Measurements from ENCODE around the gene TIAM2. TPM values are rescaled to one million over a fixed set of nuclear protein-coding genes. Genes with fewer than 3 reads are reported as not detected.

TIAM2 gene
- total RNA-seq, 1 experiment from 2014 or later = 3.8 TPM

GRCh38 chr6:155091756-155092155 lies 96.6 kb downstream of the TIAM2 start:
- no peak for DNase-seq
- H3K9me3 Mint-ChIP-seq (ENCODE audit: unreplicated experiment) = no peaks in the 10 kb centered on the region
- TF ChIP-seq CTCF (IDR thresholded peaks at IDR 0.05; ENCODE audit: insufficient read depth in 1 of 2, low read depth in 1 of 2, low read length in 1 of 2, severe bottlenecking in 1 of 2, unreplicated experiment in 1 of 2) = no peak
- H3K9me3 ChIP-seq = no peaks in the 10 kb centered on the region
- no peaks in the 10 kb centered on the region for H3K36me3 Mint-ChIP-seq (ENCODE audit: insufficient read depth, unreplicated experiment)
- no TSS peak for BruUV-seq (replicated peaks)
- ChIA-PET CTCF (no interaction called here), POLR2A (no interaction called here)
- no peaks in the 10 kb centered on the region for H3K4me1 Mint-ChIP-seq (ENCODE audit: low read depth, unreplicated experiment)
- no peak overlapping the region for H3K4me3 ChIP-seq (ENCODE audit: low read depth, low read length)
- H3K4me3 Mint-ChIP-seq (ENCODE audit: unreplicated experiment) = no peak overlapping the region
- H3K27me3 ChIP-seq (replicated peaks; ENCODE audit: control insufficient read depth, insufficient read depth, low read length) = no peaks in the 10 kb centered on the region
- no peaks in the 10 kb centered on the region for H3K36me3 ChIP-seq (ENCODE audit: control insufficient read depth, insufficient read depth, low read length)
- intact Hi-C loops (cut with micrococcal nuclease; ENCODE audit: unreplicated experiment) = no loop called here
- H3K27ac Mint-ChIP-seq (ENCODE audit: unreplicated experiment) = no peak overlapping the region
- H3K27me3 Mint-ChIP-seq (ENCODE audit: insufficient read depth, unreplicated experiment) = no peaks in the 10 kb centered on the region
- no peaks in the 10 kb centered on the region for H3K4me1 ChIP-seq

GRCh38 chr6:155093430-155093829 lies 98.3 kb downstream of the TIAM2 start:
- CTCF ChIA-PET = no interaction called here
- no peaks in the 10 kb centered on the region for H3K27me3 Mint-ChIP-seq (ENCODE audit: insufficient read depth, unreplicated experiment)
- Histone ChIP-seq H3K9me3 (no peaks in the 10 kb centered on the region), H3K27me3 (replicated peaks; ENCODE audit: control insufficient read depth, insufficient read depth, low read length) (no peaks in the 10 kb centered on the region), H3K4me3 (ENCODE audit: low read depth, low read length) (no peak overlapping the region), H3K4me1 (no peaks in the 10 kb centered on the region), H3K36me3 (ENCODE audit: control insufficient read depth, insufficient read depth, low read length) (no peaks in the 10 kb centered on the region)
- no peak for DNase-seq
- no peak for TF ChIP-seq CTCF (IDR thresholded peaks at IDR 0.05; ENCODE audit: insufficient read depth in 1 of 2, low read depth in 1 of 2, low read length in 1 of 2, severe bottlenecking in 1 of 2, unreplicated experiment in 1 of 2)
- no peak overlapping the region for H3K27ac Mint-ChIP-seq (ENCODE audit: unreplicated experiment)
- BruUV-seq (replicated peaks) = no TSS peak
- intact Hi-C loops (cut with micrococcal nuclease; ENCODE audit: unreplicated experiment) = no loop called here
- H3K4me3 Mint-ChIP-seq (ENCODE audit: unreplicated experiment) = no peak overlapping the region
- H3K9me3 Mint-ChIP-seq (ENCODE audit: unreplicated experiment) = no peaks in the 10 kb centered on the region
- POLR2A ChIA-PET = no interaction called here
- H3K36me3 Mint-ChIP-seq (ENCODE audit: insufficient read depth, unreplicated experiment) = no peaks in the 10 kb centered on the region
- no peaks in the 10 kb centered on the region for H3K4me1 Mint-ChIP-seq (ENCODE audit: low read depth, unreplicated experiment)

GRCh38 chr6:155100087-155100486 lies 105.0 kb downstream of the TIAM2 start:
- intact Hi-C loops (cut with micrococcal nuclease; ENCODE audit: unreplicated experiment) = no loop called here
- Histone ChIP-seq H3K4me3 (ENCODE audit: low read depth, low read length) (no peak overlapping the region), H3K36me3 (ENCODE audit: control insufficient read depth, insufficient read depth, low read length) (no peaks in the 10 kb centered on the region), H3K4me1 (no peaks in the 10 kb centered on the region), H3K9me3 (no peaks in the 10 kb centered on the region), H3K27me3 (replicated peaks; ENCODE audit: control insufficient read depth, insufficient read depth, low read length) (no peaks in the 10 kb centered on the region)
- H3K27ac Mint-ChIP-seq (ENCODE audit: unreplicated experiment) = no peak overlapping the region
- no peak for TF ChIP-seq CTCF (IDR thresholded peaks at IDR 0.05; ENCODE audit: insufficient read depth in 1 of 2, low read depth in 1 of 2, low read length in 1 of 2, severe bottlenecking in 1 of 2, unreplicated experiment in 1 of 2)
- DNase-seq = no peak
- H3K36me3 Mint-ChIP-seq (ENCODE audit: insufficient read depth, unreplicated experiment) = no peaks in the 10 kb centered on the region
- CTCF ChIA-PET = no interaction called here
- no peaks in the 10 kb centered on the region for H3K9me3 Mint-ChIP-seq (ENCODE audit: unreplicated experiment)
- no peaks in the 10 kb centered on the region for H3K4me1 Mint-ChIP-seq (ENCODE audit: low read depth, unreplicated experiment)
- POLR2A ChIA-PET = no interaction called here
- BruUV-seq (replicated peaks) = no TSS peak
- H3K4me3 Mint-ChIP-seq (ENCODE audit: unreplicated experiment) = no peak overlapping the region
- H3K27me3 Mint-ChIP-seq (ENCODE audit: insufficient read depth, unreplicated experiment) = no peaks in the 10 kb centered on the region

Measured in Caco-2 (cell line).